Peyer's patch (tissue), 4 donors: Measurements from ENCODE around the gene TNFRSF19. TPM values are rescaled to one million over a fixed set of nuclear protein-coding genes. Genes with fewer than 3 reads are reported as not detected.

Source experiments
- DNase-seq, 3 donors: peaks; one replicate each; pipeline ENCODE4 v3.0.0-alpha.2; 2017 to 2019
- H3K27ac ChIP-seq, 4 donors: fragments of 200-600 bp; sonication (generic); one replicate each; pipeline ENCODE4 v1.5.1; 2016 to 2019
- H3K27me3 ChIP-seq, 2 donors: fragments of 200-600 bp; sonication (generic); one replicate each; pipeline ENCODE4 v1.5.1; 2019
- H3K36me3 ChIP-seq, 3 donors: fragments of 200-600 bp; sonication (generic); one replicate each; pipeline ENCODE4 v1.5.1; 2016 to 2019
- H3K4me1 ChIP-seq, 4 donors: fragments of 200-600 bp; sonication (generic); one replicate each; pipeline ENCODE4 v1.5.1; 2016 to 2019
- H3K4me3 ChIP-seq, 4 donors: fragments of 200-600 bp; sonication (generic); 1 replicate in 3 of 4; 2 replicates in 1 of 4; pipeline ENCODE4 v1.5.1; 2016 to 2019; ENCODE audit warnings: mild to moderate bottlenecking in 1 of 4
- H3K9me3 ChIP-seq, 4 donors: fragments of 200-600 bp; sonication (generic); one replicate each; pipeline ENCODE4 v1.5.1; 2016 to 2019; ENCODE audit warnings: mild to moderate bottlenecking in 1 of 4
- POLR2A ChIP-seq, 2 donors: fragments of 450-650 bp; IDR thresholded peaks; one replicate each; pipeline ENCODE4 v1.5.1; 2017; ENCODE audit warnings: antibody characterized with exemption in 2 of 2, mild to moderate bottlenecking in 2 of 2, moderate library complexity in 2 of 2
- total RNA-seq, 4 donors: library from RNA; depleted of rRNA; stranded (reverse); fragments of >200 nt; gene quantifications; one replicate each; pipeline ENCODE4 v1.1.0, GENCODE V29; 2016
- TF ChIP-seq, protein P1 (sequence below), 6 experiments: fragments of 450-650 bp in 4 of 6; fragments of 200-600 bp in 2 of 6; sonication (generic) in 1 of 6; IDR thresholded peaks; one replicate each; pipeline ENCODE4 v1.5.1; 2017 to 2019; ENCODE audit warnings: antibody characterized with exemption in 6 of 6, mild to moderate bottlenecking in 3 of 6, moderate library complexity in 1 of 6

Gene TNFRSF19
- total RNA-seq, 4 donors from 2014 or later, result 0.94 to 1.7 (median 1.2) TPM; not detected in 1

DNA sequence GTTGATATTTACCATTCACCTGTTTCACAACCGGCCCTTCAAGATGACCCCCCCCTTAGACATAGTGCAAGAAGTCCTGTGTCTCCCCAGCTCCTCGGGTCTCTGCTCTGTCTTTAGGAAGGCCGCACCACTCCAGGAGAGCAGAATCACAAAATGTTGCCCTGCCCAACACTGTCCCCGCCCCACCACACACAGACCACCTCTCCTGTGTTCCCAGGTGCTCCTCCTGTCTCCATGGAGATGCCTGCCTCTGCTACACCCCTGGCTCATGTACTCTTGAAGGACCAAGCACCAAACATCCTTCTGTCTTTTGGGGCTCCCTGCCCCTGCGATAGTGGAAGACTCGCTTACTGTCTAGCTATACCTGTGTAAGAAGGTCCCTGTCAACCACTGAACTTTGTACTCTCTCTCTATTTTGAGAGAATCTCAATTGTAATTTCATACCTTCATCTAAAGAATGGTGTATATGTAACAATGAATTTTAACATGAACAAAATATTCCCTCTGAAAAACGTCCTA lies 9.6 kb upstream of the TNFRSF19 start:
- no peaks in the 10 kb centered on the region for H3K27me3 ChIP-seq
- H3K4me3 ChIP-seq, result no peak overlapping the region
- H3K4me1 ChIP-seq, result no peaks in the 10 kb centered on the region
- H3K27ac ChIP-seq, result no peak overlapping the region
- no peak for TF ChIP-seq POLR2A (IDR thresholded peaks at IDR 0.05)
- TF ChIP-seq, protein P1, sequence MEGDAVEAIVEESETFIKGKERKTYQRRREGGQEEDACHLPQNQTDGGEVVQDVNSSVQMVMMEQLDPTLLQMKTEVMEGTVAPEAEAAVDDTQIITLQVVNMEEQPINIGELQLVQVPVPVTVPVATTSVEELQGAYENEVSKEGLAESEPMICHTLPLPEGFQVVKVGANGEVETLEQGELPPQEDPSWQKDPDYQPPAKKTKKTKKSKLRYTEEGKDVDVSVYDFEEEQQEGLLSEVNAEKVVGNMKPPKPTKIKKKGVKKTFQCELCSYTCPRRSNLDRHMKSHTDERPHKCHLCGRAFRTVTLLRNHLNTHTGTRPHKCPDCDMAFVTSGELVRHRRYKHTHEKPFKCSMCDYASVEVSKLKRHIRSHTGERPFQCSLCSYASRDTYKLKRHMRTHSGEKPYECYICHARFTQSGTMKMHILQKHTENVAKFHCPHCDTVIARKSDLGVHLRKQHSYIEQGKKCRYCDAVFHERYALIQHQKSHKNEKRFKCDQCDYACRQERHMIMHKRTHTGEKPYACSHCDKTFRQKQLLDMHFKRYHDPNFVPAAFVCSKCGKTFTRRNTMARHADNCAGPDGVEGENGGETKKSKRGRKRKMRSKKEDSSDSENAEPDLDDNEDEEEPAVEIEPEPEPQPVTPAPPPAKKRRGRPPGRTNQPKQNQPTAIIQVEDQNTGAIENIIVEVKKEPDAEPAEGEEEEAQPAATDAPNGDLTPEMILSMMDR (IDR thresholded peaks at IDR 0.05), result no peak
- H3K9me3 ChIP-seq, result no peaks in the 10 kb centered on the region
- no peaks in the 10 kb centered on the region for H3K36me3 ChIP-seq
- no peak for DNase-seq

- H3K27ac ChIP-seq, result no peak overlapping the region
- TF ChIP-seq, protein P1 (IDR thresholded peaks at IDR 0.05), result no peak
- TF ChIP-seq POLR2A (IDR thresholded peaks at IDR 0.05), result no peak
- no peak overlapping the region for H3K4me3 ChIP-seq
- H3K27me3 ChIP-seq, result no peaks in the 10 kb centered on the region
- H3K9me3 ChIP-seq, result no peaks in the 10 kb centered on the region
- H3K36me3 ChIP-seq, result no peaks in the 10 kb centered on the region
- H3K4me1 ChIP-seq, result no peaks in the 10 kb centered on the region
- DNase-seq, result no peak
These were observed 9.0 kb upstream of the TNFRSF19 start for GRCh38 chr13:23561261-23561660.

DNA sequence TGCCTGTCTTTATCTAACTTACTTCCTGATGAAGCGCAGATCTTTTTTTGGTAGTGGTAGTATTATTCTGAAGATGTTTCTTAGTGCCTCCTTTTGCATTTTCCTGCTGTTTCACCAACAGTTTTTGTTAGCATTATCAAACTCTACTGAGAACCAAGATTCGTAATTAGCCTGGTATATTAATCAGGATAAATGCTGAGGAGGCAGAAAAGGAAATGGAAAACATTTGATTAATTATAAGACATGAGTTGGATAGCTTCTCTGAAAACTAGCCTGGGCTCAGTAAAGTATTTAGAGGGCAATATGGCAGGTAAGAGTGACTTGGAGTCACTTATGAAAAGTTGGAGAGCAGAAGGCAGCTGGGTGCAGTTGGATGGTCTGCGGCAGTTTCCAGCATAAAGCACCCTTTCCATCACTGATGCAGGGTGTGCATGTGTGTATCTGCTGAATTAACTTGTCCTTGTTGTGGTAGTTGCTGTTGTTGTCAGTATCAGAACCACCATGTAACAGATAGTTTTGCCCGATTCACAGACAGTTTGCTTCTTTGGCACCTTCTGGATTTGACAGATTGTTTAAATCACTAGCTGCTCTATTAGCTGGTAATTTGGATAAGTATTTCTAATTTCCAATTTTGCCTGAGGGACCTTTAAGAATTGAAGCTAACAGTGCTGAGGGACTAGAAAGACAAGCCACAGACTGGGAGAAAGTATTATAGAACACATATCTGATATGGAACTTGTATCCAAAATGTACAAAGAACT lies 6.9 kb upstream of the TNFRSF19 start:
- Histone ChIP-seq H3K36me3 (no peaks in the 10 kb centered on the region), H3K4me3 (no peak overlapping the region), H3K27me3 (no peaks in the 10 kb centered on the region), H3K9me3 (no peaks in the 10 kb centered on the region), H3K4me1 (no peaks in the 10 kb centered on the region), H3K27ac (no peak overlapping the region)
- TF ChIP-seq POLR2A (IDR thresholded peaks at IDR 0.05), result no peak
- TF ChIP-seq, protein P1 (IDR thresholded peaks at IDR 0.05), result no peak
- DNase-seq, result no peak

DNA sequence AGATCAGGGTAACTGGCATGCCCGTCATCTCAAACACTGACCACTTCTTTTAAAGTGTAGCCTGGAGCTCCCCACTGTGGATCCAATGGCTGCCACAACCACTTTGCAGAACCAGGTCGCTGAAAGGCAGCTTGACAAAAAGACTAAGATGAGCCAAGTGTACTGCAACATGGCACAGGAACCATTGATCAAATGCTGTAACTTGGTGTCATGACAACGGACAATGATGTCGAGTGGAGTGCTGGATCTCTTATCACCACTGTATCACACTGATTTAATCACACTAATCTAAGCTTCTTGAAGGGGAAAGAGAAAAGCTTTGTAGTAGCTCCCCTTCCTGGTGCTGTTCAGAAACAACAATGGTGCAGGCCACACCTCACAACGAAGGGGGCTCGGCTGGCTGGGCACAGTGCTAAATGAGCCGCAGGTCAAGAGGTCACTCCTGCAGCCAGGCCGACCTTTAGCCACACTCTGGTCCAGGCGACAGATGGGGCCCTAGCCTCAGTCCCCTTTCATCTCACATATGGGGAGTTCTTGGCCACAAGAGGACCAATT lies 2.2 kb upstream of the TNFRSF19 start:
- no peak overlapping the region for H3K27ac ChIP-seq
- H3K4me3 ChIP-seq, result no peak overlapping the region
- TF ChIP-seq POLR2A (IDR thresholded peaks at IDR 0.05), result no peak
- TF ChIP-seq, protein P1 (IDR thresholded peaks at IDR 0.05), result no peak
- DNase-seq, result no peak
- no peaks in the 10 kb centered on the region for H3K27me3 ChIP-seq
- H3K4me1 ChIP-seq, result no peaks in the 10 kb centered on the region
- no peaks in the 10 kb centered on the region for H3K9me3 ChIP-seq
- no peaks in the 10 kb centered on the region for H3K36me3 ChIP-seq

DNA sequence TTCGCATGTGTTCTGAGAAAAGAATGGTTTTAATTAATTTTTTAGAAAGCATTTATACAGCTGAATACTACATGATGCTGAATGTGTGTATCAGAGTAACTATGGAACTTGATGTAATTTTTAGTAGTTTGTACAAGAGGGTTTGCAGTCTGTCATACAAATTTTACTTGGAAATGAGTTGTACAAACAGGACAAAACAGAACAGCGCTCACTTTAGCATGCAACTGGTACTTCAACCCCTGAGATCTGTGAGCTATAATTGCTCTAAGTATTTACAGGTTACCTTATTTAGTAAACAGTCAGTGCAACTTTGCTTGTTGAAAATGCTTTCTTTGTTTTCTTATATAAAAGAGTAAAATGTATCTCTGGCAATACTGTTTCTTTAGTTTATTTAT lies 706 bp downstream of the TNFRSF19 start:
- Histone ChIP-seq H3K9me3 (no peaks in the 10 kb centered on the region), H3K4me3 (no peak overlapping the region), H3K27ac (no peak overlapping the region)

More for the DNA sequence above, 706 bp downstream of the TNFRSF19 start:
- DNase-seq, result no peak
- no peaks in the 10 kb centered on the region for H3K27me3 ChIP-seq
- no peaks in the 10 kb centered on the region for H3K36me3 ChIP-seq
- no peak for TF ChIP-seq POLR2A (IDR thresholded peaks at IDR 0.05)
- TF ChIP-seq, protein P1 (IDR thresholded peaks at IDR 0.05), result no peak
- no peaks in the 10 kb centered on the region for H3K4me1 ChIP-seq
